Measurements from ENCODE around the gene IL36A.

DNA sequence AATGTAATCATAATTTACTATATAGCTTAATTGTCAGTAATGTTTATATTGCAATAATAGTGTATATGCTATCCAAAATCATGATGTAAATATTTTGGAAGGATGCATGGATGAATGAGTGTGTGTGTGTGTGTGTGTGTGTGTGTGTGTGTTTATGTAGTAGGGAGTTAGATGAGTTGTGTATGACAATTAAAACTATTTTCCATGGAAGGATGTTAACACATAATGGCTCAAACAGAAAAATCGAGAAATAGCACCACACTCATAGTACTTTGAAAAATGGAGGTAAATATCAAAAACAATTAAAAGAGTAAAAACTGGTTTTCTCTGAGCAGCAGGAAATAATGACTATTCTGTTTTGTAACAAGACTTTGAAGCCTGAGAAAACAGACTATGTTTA lies 8.1 kb upstream of the IL36A start:
- TF ChIP-seq POLR2A (IDR thresholded peaks at IDR 0.05) (no peak), CTCF (IDR thresholded peaks at IDR 0.05 in 4 of 5, conservative IDR thresholded peaks at IDR 0.05 in 1 of 5) (no peak)

All from gastrocnemius medialis (tissue), 4 donors.